Choroid plexus epithelial cell (primary cell): Measurements from ENCODE around the gene PPIL4.

Source experiments
- DNase-seq: peaks from one replicate; pipeline ENCODE4 v3.0.0-alpha.2; 2010; ENCODE audit warnings: low read depth
- H3K4me3 ChIP-seq: 2 replicates; pipeline ENCODE4 v1.5.1; 2011; ENCODE audit warnings: low read depth, mild to moderate bottlenecking, control low read depth, low read length, moderate library complexity
- TF ChIP-seq, protein P1 (sequence below): conservative IDR thresholded peaks from 2 replicates; pipeline ENCODE4 v1.5.1; 2011; ENCODE audit warnings: low read depth, mild to moderate bottlenecking, control low read depth, inconsistent platforms, low read length, moderate library complexity

Gene PPIL4

DNA sequence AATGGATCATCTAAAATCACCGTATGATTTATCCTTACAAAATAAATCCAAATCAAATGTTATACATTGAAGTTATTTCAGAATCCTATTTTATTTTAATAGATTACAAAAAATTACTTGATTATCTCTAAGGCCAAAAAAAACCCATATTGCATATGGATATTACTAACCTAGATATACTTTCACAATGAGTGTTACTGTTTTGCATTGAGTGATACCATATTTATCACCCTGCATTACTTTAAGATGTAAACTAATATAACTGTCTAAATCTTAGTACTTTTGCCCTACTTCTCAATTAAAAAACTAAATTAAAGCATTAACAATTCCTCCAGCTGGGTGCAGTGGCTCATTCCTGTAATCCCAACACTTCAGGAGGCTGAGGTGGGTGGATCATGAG, 11.1 kb downstream of the PPIL4 start:
- DNase-seq = no peak
- TF ChIP-seq, protein P1, sequence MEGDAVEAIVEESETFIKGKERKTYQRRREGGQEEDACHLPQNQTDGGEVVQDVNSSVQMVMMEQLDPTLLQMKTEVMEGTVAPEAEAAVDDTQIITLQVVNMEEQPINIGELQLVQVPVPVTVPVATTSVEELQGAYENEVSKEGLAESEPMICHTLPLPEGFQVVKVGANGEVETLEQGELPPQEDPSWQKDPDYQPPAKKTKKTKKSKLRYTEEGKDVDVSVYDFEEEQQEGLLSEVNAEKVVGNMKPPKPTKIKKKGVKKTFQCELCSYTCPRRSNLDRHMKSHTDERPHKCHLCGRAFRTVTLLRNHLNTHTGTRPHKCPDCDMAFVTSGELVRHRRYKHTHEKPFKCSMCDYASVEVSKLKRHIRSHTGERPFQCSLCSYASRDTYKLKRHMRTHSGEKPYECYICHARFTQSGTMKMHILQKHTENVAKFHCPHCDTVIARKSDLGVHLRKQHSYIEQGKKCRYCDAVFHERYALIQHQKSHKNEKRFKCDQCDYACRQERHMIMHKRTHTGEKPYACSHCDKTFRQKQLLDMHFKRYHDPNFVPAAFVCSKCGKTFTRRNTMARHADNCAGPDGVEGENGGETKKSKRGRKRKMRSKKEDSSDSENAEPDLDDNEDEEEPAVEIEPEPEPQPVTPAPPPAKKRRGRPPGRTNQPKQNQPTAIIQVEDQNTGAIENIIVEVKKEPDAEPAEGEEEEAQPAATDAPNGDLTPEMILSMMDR = no peak
- H3K4me3 ChIP-seq = no peak overlapping the region

DNA sequence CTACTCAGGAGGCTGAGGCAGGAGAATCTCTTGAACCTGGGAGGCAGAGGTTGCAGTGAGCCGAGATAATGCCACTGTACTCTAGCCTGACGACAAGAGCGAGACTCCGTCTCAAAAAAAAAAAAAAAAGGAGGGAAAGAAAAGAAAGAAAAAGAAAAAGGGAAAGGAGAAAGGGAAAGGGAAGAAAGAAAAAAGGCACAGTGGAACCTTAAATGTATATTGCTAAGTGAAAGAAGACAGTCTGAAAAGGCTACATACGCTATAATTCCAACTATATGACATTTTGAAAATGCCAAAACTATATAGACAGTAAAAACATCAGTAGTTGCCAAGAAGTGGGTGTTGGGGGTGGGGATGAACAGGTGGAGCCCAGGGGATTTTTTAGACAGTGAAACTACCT, 16.2 kb downstream of the PPIL4 start:
- no peak for DNase-seq
- H3K4me3 ChIP-seq = no peak overlapping the region
- TF ChIP-seq, protein P1 = no peak

DNA sequence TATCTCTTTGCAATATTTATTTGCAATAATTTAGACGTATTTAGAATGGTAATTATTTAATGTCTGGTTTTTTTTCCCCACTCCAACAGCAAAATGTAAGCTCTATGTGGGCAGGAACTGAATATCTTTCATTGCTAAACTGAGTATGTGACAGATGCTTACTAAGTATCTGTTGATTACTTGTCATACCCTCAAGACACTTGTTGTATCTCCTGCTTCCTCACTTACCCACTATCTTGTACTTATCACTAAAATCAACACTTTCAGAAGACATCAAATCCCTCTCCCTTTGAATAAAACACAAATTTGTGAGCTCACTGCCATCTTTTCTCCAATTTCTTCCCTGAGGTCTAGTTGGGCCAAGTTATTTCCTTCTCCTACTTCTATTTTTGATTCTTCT, 30.3 kb downstream of the PPIL4 start:
- TF ChIP-seq, protein P1 = no peak
- DNase-seq = no peak
- no peak overlapping the region for H3K4me3 ChIP-seq

DNA sequence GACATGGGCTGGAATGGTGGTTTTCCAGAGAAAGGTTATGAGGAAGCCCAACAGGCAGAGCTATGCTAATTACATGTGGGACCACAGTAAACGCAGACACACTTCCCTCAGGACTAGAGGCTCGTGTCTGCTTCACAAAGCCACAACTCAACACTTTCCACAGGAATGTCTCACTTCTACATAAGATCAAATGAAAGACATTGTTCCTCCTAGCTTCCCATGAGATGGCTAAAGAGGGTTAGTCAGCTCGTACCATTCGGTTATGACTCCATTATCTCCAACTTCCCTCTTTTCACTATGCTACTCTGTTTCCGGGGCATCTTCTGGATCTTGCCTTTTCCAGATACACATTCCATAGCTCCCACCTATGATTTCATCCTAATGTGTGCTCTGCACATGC, 31.9 kb downstream of the PPIL4 start:
- DNase-seq = peak; percentile 17
- TF ChIP-seq, protein P1 = no peak
- no peak overlapping the region for H3K4me3 ChIP-seq

DNA sequence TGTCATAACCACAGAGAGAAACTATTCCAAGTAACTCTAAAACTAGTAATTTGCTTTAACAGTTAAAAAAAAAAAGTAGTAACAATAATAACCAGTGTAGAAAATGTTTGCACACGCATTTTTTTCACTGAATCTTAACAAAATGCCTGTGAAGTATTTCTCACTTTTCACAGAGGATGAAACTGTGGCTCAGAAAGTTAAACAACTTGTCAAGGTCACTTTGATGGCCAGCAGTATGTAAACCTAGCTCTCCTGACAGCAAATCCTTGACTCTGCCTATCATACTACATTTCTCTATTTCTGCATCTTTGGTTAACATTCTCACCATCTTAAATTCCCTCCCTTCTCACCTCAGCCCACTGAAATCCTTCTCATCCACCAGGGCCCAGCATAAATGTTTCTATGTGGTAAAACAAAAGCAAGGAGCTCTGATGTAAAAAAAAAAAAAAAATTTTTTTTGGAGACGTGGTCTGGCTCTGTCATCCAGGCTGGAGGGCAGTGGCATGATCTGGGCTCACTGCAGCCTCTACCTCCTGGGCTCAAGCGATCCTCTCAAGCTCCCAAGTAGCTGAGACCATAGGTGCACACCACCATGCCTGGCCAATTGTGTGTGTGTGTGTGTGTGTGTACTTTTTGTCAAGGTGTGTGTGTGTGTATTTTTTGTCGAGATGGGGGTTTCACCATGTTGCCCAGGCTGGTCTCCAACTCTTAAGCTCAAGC, 34.9 kb downstream of the PPIL4 start:
- H3K4me3 ChIP-seq = no peak overlapping the region
- no peak for DNase-seq
- TF ChIP-seq, protein P1 = no peak

DNA sequence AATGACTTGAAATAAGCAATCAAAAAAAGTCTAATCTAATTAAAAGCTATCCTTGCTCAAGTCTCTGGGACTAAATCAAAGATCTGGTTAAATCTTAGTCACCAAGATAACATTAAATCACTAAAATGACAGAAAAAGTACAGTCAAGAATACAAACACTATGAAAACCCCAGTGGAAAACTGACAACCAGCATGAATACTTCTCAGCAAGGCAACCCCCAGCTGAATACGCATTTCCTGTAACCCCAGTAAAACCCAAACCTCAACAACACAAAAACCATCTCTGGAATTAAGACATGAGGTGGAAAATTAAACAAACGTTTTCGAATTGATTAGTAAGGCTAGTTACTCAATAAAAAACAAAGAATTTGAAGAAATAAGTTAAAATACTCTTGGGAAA, 37.4 kb downstream of the PPIL4 start:
- DNase-seq = peak; percentile 47
- TF ChIP-seq, protein P1 = no peak
- no peak overlapping the region for H3K4me3 ChIP-seq

DNA sequence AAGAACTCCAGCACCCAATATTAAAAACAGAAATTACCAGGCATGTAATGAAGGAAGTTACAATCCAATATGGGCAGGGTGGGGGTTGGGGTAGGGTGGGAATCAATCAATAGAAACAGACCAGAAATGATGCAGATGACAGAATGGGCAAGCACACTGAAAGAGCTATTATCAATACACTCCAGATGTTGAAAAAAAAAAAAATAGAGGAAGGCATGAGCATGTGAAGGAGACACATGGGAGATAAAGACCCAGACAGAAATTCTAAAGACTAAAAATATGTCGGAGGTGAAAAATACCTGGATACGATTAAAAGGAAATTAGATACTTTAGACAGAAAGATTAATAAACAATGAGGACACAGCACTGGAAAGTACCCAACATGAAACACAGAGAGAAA, 42.0 kb downstream of the PPIL4 start:
- no peak overlapping the region for H3K4me3 ChIP-seq
- TF ChIP-seq, protein P1 = no peak
- no peak for DNase-seq
